ENCODE data around the gene XPNPEP1. TPM values are rescaled to one million over a fixed set of nuclear protein-coding genes. Genes with fewer than 3 reads are reported as not detected.

XPNPEP1 gene
- 42.4 and 42.5 TPM in 2 replicates for total RNA-seq (2014; rRNA removed; shearing (Covaris generic))

- peak; percentile 88 for DNase-seq (ENCODE audit: low read depth)
These were observed at the start of gene XPNPEP1 for GRCh38 chr10:109922976-109923921. Gene XPNPEP1, minus strand, starts transcription at chr10:109923511. Its CDS starts 78 bp downstream, at chr10:109923433.

- no peak for DNase-seq (ENCODE audit: low read depth)
These were observed 49.2 kb upstream of the XPNPEP1 start for GRCh38 chr10:109972372-109973001.

- no peak for DNase-seq (ENCODE audit: low read depth)
These were observed 48.3 kb upstream of the XPNPEP1 start for GRCh38 chr10:109971634-109972033.

- no peak for DNase-seq (ENCODE audit: low read depth)
These were observed 46.5 kb upstream of the XPNPEP1 start for GRCh38 chr10:109969760-109970346.

- no peak for DNase-seq (ENCODE audit: low read depth)
These were observed 45.8 kb upstream of the XPNPEP1 start for GRCh38 chr10:109968953-109969759.

GRCh38 chr10:109967739-109968088, 44.4 kb upstream of the XPNPEP1 start:
- no peak for DNase-seq (ENCODE audit: low read depth)

- DNase-seq (ENCODE audit: low read depth), result peak; percentile 48
These were observed 43.8 kb upstream of the XPNPEP1 start for GRCh38 chr10:109966961-109967738.

GRCh38 chr10:109964318-109964717, 41.0 kb upstream of the XPNPEP1 start:
- DNase-seq (ENCODE audit: low read depth), result no peak

- DNase-seq (ENCODE audit: low read depth), result no peak
These were observed 40.1 kb upstream of the XPNPEP1 start for GRCh38 chr10:109963439-109963838.

GRCh38 chr10:109962247-109962646, 38.9 kb upstream of the XPNPEP1 start:
- peak; percentile 15 for DNase-seq (ENCODE audit: low read depth)

GRCh38 chr10:109961174-109962001, 38.1 kb upstream of the XPNPEP1 start:
- peak; percentile 60 for DNase-seq (ENCODE audit: low read depth)

GRCh38 chr10:109960682-109961081, 37.4 kb upstream of the XPNPEP1 start:
- no peak for DNase-seq (ENCODE audit: low read depth)

- DNase-seq (ENCODE audit: low read depth), result no peak
These were observed 36.2 kb upstream of the XPNPEP1 start for GRCh38 chr10:109959259-109960145.

- no peak for DNase-seq (ENCODE audit: low read depth)
These were observed 34.7 kb upstream of the XPNPEP1 start for GRCh38 chr10:109958059-109958458.

- DNase-seq (ENCODE audit: low read depth), result no peak
These were observed 33.9 kb upstream of the XPNPEP1 start for GRCh38 chr10:109957092-109957797.

GRCh38 chr10:109956454-109957091, 33.3 kb upstream of the XPNPEP1 start:
- DNase-seq (ENCODE audit: low read depth), result peak; percentile 54

- DNase-seq (ENCODE audit: low read depth), result no peak
These were observed 30.5 kb upstream of the XPNPEP1 start for GRCh38 chr10:109953766-109954165.

GRCh38 chr10:109952526-109952925, 29.2 kb upstream of the XPNPEP1 start:
- no peak for DNase-seq (ENCODE audit: low read depth)
